ENCODE measurements around the gene PBX4. TPM values are rescaled to one million over a fixed set of nuclear protein-coding genes. Genes with fewer than 3 reads are reported as not detected.

PBX4 gene
- total RNA-seq, 2 experiments from 2014 or later = 13.8 to 15.6 TPM

- H3K27ac Mint-ChIP-seq = no peak within 1 kb of the TSS
- H3K9me3 Mint-ChIP-seq = no peaks in the 10 kb centered on the region
- no peaks in the 10 kb centered on the region for H3K27me3 Mint-ChIP-seq
- H3K4me1 Mint-ChIP-seq (ENCODE audit: low read depth) = peaks cover 15% of the 10 kb centered on the region
- peaks cover 10% of the 10 kb centered on the region for H3K36me3 Mint-ChIP-seq (ENCODE audit: low read depth)
- intact Hi-C loops (cut with micrococcal nuclease) = no loop called here
- ChIA-PET POLR2A (interaction anchor here (1.0 to 2.7 kb wide), 3 partner anchors 12 to 63 kb away, joined by 3 to 6 read pairs (median 6); partner anchors contain the start of gene NDUFA13), CTCF (interaction anchor here (1.3 to 7.2 kb wide), 3 partner anchors 25 to 133 kb away, joined by 3 to 51 read pairs (median 3); partner anchors contain the start of gene GMIP)
- no peak within 1 kb of the TSS for H3K4me3 Mint-ChIP-seq
- DNase-seq = no peak
- no peak for ATAC-seq
- TF ChIP-seq, protein P1, sequence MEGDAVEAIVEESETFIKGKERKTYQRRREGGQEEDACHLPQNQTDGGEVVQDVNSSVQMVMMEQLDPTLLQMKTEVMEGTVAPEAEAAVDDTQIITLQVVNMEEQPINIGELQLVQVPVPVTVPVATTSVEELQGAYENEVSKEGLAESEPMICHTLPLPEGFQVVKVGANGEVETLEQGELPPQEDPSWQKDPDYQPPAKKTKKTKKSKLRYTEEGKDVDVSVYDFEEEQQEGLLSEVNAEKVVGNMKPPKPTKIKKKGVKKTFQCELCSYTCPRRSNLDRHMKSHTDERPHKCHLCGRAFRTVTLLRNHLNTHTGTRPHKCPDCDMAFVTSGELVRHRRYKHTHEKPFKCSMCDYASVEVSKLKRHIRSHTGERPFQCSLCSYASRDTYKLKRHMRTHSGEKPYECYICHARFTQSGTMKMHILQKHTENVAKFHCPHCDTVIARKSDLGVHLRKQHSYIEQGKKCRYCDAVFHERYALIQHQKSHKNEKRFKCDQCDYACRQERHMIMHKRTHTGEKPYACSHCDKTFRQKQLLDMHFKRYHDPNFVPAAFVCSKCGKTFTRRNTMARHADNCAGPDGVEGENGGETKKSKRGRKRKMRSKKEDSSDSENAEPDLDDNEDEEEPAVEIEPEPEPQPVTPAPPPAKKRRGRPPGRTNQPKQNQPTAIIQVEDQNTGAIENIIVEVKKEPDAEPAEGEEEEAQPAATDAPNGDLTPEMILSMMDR (IDR thresholded peaks at IDR 0.05) = no peak
Observed at GRCh38 chr19:19528721-19529490, 89.6 kb downstream of the PBX4 start, which contains the start of gene YJEFN3. Gene YJEFN3 (plus strand): TSS chr19:19528911. CDS start chr19:19528933, 22 bp downstream.

DNA sequence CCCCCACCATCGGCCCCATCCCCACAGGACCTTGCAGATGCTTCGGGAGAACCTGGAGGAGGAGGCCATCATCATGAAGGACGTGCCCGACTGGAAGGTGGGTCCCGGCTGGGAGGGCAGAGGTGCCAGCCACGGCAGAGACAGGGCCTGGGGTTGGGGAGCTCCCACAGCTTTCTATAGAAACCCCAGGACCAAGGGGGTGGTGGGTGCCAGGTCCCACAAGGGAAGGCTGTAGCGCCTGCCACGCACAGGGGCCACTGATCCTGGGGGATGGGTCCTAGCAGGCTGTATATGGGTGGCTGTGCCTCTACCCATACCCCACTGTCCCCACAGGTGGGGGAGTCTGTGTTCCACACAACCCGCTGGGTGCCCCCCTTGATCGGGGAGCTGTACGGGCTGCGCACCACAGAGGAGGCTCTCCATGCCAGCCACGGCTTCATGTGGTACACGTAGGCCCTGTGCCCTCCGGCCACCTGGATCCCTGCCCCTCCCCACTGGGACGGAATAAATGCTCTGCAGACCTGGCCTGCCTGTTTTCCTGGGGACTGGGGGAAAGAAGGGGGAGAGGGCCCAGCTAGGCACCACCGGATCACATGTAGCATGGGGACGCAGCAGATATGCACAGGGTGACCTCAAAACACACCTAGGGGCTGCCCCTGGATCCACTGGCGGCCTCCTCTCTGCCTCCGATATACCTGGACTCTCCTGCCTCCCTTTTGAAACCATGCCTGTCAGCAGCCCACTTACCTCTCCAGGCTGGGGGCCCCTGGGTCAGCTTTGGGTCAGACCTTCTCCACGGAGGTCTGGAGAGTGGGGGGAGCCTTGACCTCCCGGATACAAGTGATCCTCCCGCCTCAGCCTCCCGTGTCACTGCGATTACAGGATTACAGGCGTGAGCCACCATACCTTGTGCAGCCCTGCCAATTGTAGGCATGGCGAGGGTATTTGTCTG, 90.5 kb downstream of the PBX4 start:
- TF ChIP-seq, protein P1 (IDR thresholded peaks at IDR 0.05) = no peak
- POLR2A ChIA-PET = interaction anchor here (0.8 to 2.7 kb wide), 2 partner anchors 13 to 116 kb away, joined by 3 to 6 read pairs; partner anchors contain the start of gene GMIP
- CTCF ChIA-PET = interaction anchor here (1.3 kb wide), 1 partner anchor 26 kb away, joined by 3 read pairs; no protein-coding TSS in a partner anchor
- intact Hi-C loops (cut with micrococcal nuclease) = no loop called here
- DNase-seq (no peak), ATAC-seq (no peak)
- H3K4me1 Mint-ChIP-seq (ENCODE audit: low read depth) = peaks cover 16% of the 10 kb centered on the region
- H3K9me3 Mint-ChIP-seq = no peaks in the 10 kb centered on the region
- no peak overlapping the region for H3K4me3 Mint-ChIP-seq
- H3K27me3 Mint-ChIP-seq = no peaks in the 10 kb centered on the region
- H3K36me3 Mint-ChIP-seq (ENCODE audit: low read depth) = peaks cover 12% of the 10 kb centered on the region
- no peak overlapping the region for H3K27ac Mint-ChIP-seq

DNA sequence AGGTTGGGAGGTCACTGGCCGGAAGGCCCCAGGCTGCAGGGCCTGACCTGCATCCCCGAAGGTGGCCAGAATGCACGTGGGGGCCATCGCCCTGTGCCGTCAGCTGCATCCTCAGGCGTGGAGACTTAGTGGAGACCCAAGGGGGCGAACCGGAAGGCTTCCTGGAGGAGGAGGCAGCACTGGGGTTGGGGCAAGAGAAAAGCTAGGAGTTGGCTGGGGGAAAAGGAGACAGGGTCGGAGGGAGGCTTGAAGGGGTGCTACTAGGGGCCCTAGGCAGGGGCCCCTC, 91.2 kb downstream of the PBX4 start:
- H3K4me1 Mint-ChIP-seq (ENCODE audit: low read depth) = peaks cover 18% of the 10 kb centered on the region
- DNase-seq (no peak), ATAC-seq (no peak)
- ChIA-PET POLR2A (interaction anchor here (0.8 to 2.7 kb wide), 2 partner anchors 13 to 116 kb away, joined by 3 to 6 read pairs; partner anchors contain the start of gene GMIP), CTCF (interaction anchor here (1.3 kb wide), 1 partner anchor 27 kb away, joined by 3 read pairs; no protein-coding TSS in a partner anchor)
- peaks cover 16% of the 10 kb centered on the region for H3K36me3 Mint-ChIP-seq (ENCODE audit: low read depth)
- no peak overlapping the region for H3K4me3 Mint-ChIP-seq
- H3K27me3 Mint-ChIP-seq = no peaks in the 10 kb centered on the region
- no peaks in the 10 kb centered on the region for H3K9me3 Mint-ChIP-seq
- H3K27ac Mint-ChIP-seq = no peak overlapping the region
- intact Hi-C loops (cut with micrococcal nuclease) = no loop called here
- TF ChIP-seq, protein P1 (IDR thresholded peaks at IDR 0.05) = no peak

GRCh38 chr19:19526581-19527370, 91.7 kb downstream of the PBX4 start:
- CTCF ChIA-PET = no interaction called here

More at GRCh38 chr19:19526581-19527370, 91.7 kb downstream of the PBX4 start:
- ATAC-seq = no peak
- Mint-ChIP-seq H3K27ac (peak overlapping the region; percentile 55), H3K36me3 (ENCODE audit: low read depth) (peaks cover 13% of the 10 kb centered on the region), H3K4me3 (no peak overlapping the region), H3K27me3 (no peaks in the 10 kb centered on the region), H3K4me1 (ENCODE audit: low read depth) (peaks cover 16% of the 10 kb centered on the region), H3K9me3 (no peaks in the 10 kb centered on the region)
- POLR2A ChIA-PET = interaction anchor here (0.8 to 2.7 kb wide), 2 partner anchors 14 to 117 kb away, joined by 3 to 6 read pairs; partner anchors contain the start of gene GMIP
- TF ChIP-seq, protein P1 (IDR thresholded peaks at IDR 0.05) = no peak
- DNase-seq = peak; percentile 25
- intact Hi-C loops (cut with micrococcal nuclease) = no loop called here
